ENCODE data around the gene NXT2.

- TF ChIP-seq CTCF (IDR thresholded peaks at IDR 0.05; ENCODE audit: low read depth, low read length) (no peak), POLR2A (IDR thresholded peaks at IDR 0.05; ENCODE audit: extremely low read depth, insufficient read length) (no peak), MYC (IDR thresholded peaks at IDR 0.05; ENCODE audit: low read depth, low read length) (no peak), MAX (IDR thresholded peaks at IDR 0.05; ENCODE audit: low read depth, low read length) (no peak)
Observed at GRCh38 chrX:109508915-109509314, 27.7 kb upstream of the NXT2 start.
